Stimulated activated CD4-positive, alpha-beta T cell treated with anti-CD3 and anti-CD28 coated beads, Interleukin-12 subunit alpha, Interleukin-12 subunit beta, amount 100 ng/mL, for 48 hours (primary cell): Measurements from ENCODE around the gene GRID1.
"Not testable (repeated sequence)": the region's sequence is repeated elsewhere in the genome, so short reads cannot be mapped to it uniquely, and the experiment has no call there.

ENCODE experiments used
- DNase-seq, 3 donors: peaks; one replicate each; pipeline ENCODE4 v3.0.0-alpha.2; 2020; ENCODE audit warnings: low read depth in 2 of 3, low spot score in 1 of 3

GRID1 gene

GRCh38 chr10:86095061-86095460 lies 271.5 kb downstream of the GRID1 start:
- not testable (repeated sequence) for DNase-seq

DNA sequence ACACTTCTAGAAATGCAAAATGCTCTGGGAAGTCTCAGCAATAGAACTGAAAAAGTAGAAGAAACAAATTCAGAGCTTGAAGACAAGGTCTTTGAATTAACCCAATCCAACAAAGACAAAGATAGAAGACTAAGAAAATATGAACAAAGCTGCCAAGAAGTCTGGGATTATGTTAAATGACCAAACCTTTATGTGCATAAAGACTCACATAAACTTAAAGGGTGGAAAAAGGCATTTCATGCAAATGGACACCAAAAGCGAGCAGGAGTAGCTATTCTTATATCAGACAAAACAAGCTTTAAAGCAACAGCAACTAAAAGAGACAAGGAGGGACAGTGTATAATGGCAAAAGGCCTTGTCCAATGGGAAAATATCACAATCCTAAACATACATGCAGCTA lies 274.3 kb downstream of the GRID1 start:
- not testable (repeated sequence) for DNase-seq

DNA sequence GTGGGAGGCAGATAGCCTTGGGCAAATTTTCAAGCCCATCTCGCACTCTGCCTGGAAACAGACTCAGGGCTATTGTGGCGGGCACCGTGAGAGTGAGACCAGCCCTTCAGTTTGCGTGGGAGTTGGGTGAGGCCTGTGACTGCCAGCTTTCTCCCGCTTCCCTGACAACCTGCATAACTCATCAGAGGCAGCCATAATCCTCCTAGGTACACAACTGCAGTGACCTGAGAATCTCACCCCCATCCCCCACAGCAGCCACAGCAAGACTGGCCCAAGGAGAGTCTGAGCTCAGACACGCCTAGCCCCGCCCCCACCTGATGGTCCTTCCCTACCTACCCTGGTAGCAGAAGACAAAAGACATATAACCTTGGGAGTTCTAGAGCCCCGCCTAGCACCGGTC lies 275.4 kb downstream of the GRID1 start:
- no peak for DNase-seq

GRCh38 chr10:86090807-86091206 lies 275.8 kb downstream of the GRID1 start:
- no peak for DNase-seq

DNA sequence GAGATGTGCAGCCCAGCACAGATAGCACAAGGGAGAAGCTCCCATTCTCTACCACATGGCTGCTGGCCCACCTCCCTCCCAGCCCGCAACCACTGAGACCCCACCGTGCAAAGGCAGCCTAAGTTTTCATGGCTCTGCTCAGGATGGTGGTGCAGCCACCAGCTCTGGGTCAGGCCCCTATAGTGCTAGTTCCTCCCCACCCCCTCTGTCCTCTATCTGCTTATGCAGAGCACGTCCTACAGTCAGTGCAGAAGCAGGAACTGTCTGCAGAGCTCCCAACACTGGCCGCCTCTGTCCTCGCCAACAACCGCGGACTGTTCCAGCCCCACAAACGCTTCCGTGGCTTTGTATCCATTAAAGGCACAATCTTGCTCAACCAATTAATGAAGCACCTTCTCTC lies 278.9 kb downstream of the GRID1 start:
- no peak for DNase-seq

- no peak for DNase-seq
Observed at GRCh38 chr10:86086418-86086817, 280.2 kb downstream of the GRID1 start.

- DNase-seq, result no peak
Observed at GRCh38 chr10:86085686-86086085, 280.9 kb downstream of the GRID1 start.

DNA sequence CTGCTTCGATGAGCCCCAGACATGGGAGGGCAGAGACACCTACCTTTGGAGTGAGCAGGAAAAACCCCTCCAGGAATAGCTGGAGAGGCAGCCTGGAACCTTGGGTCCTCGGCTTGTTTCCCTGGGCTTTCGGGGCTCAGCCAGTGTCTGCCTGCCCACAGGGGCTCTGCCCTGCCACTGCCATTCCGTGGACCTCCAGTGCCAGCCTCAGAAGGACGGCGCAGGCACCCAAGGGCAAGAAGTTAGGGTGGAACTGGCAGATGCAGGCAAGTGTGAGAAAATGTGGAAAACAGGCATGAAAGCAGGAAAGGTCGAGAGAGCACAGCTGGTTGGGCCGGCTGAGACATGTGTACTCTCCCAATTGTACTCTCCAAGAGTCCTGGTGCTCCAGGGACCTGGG lies 281.5 kb downstream of the GRID1 start:
- DNase-seq, result no peak

DNA sequence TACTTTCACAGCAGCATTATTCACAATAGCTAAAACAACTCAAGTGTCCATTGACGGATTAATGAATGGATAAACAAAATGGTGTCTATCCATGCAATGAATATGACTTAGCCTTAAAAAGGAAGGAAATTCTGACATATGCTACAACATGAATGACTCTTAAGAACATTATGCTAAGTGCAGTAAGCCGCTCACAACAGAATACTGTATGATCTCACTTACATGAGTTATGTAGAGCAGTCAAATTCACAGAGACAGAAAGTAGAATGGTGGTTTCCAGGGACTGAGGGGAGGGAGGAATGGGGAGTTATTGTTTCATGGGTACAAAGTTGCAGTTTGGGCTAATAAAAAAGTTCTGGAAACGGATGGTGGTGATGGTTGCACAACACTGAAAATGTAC lies 282.0 kb downstream of the GRID1 start:
- no peak for DNase-seq

GRCh38 chr10:86083664-86084175 lies 282.9 kb downstream of the GRID1 start:
- no peak for DNase-seq

- DNase-seq, result no peak
Observed at GRCh38 chr10:86083206-86083605, 283.4 kb downstream of the GRID1 start.

GRCh38 chr10:86082556-86082955 lies 284.0 kb downstream of the GRID1 start:
- no peak for DNase-seq

- no peak for DNase-seq
Observed at GRCh38 chr10:86079088-86079487, 287.5 kb downstream of the GRID1 start.

DNA sequence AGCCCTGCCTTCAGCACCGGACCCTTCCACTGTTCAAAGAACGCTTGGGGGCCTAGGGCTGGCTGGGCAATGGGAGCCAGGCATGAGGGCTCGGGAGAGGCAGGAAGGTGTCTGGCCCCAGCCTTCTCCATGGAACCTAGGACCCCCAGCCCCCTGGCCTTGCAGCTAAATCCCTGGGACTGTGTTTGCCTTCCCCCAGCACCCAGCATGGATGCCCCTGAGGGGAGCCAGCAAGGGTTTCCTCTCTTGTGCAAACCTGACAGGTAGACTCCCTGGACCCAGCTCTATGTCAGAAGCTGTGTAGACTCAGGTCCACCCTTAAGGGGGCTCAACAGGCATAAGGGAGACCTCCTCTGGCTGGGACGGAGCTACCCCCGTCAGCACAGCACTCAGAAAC lies 288.0 kb downstream of the GRID1 start:
- DNase-seq, result no peak

GRCh38 chr10:86077871-86078638 lies 288.5 kb downstream of the GRID1 start:
- no peak for DNase-seq

GRCh38 chr10:86077271-86077670 lies 289.3 kb downstream of the GRID1 start:
- DNase-seq, result no peak

GRCh38 chr10:86076497-86076896 lies 290.1 kb downstream of the GRID1 start:
- not testable (repeated sequence) for DNase-seq

- DNase-seq, result no peak
Observed at GRCh38 chr10:86075512-86075911, 291.1 kb downstream of the GRID1 start.

- no peak for DNase-seq
Observed at GRCh38 chr10:86074294-86074693, 292.3 kb downstream of the GRID1 start.

DNA sequence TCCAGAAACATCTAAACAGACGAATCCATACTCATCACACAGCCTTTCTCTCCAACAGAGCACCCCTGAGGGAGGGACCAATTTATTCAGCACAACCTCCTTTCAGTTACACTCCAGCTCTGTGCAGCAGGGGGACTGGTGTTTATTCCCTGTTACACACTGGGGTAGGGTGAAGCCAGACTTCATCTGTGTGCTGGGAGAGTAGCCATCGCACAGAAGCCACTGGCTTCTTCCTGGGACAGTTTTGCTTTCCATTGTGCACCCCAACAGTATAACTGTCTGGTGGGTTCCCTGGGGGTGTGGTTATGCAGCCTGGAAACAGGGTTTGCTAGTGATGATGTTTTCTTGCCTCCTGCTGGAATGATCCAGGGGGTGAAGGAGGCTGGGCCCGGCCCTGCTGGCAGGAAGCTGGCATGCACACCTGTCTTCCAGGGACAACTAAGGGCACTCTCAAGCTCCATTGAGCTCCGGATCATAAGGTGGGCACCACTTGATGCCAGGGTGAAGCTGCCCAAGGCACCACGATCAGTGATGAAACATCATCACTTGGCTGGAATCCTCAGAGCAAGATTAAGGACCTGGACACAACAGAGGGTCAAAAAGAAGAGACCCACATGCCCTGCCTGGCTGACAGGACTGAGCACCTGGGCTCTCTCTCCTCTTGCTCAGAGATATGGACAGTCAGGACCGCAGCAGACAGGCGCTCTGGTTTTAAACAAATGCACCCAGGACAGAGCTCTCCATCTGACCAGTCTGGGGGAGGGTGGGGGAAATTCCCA lies 293.2 kb downstream of the GRID1 start:
- no peak for DNase-seq

GRCh38 chr10:86072413-86072812 lies 294.2 kb downstream of the GRID1 start:
- DNase-seq, result no peak

DNA sequence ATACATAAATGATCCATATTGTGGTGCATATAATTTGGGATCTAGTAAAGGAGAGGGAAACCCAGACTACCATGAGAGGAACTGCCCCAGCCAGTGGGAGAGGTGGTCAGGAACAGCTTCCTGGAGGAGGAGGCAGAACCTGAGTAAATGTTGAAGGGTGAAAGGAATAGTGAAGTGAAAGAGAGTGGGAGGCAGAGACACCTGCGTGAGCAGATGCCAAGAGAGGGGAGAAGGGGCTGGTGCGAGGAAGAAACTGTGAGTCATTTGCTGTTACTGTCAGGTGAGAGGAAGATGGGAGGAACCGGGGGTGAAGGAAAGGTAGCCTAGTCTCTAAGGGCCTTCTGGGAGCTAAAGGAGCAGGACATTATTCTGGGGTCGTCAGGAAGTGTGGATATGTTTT lies 294.8 kb downstream of the GRID1 start:
- DNase-seq, result no peak
